ENCODE results near the gene SLC44A3. TPM values are rescaled to one million over a fixed set of nuclear protein-coding genes. Genes with fewer than 3 reads are reported as not detected.

SLC44A3 gene
- total and polyA plus RNA-seq, 2 of the 8 experiments (the other 6 are each of a cell fraction or from before 2014, with no cell fraction given) = 4.2 to 5.0 TPM

- TF ChIP-seq RNF2 (IDR thresholded peaks at IDR 0.05; ENCODE audit: borderline replicate concordance, low read depth, low read length, missing control alignments, poor library complexity, severe bottlenecking) = no peak
- TF ChIP-seq ASH2L (IDR thresholded peaks at IDR 0.05; ENCODE audit: low read length) = no peak
- no peak for TF ChIP-seq HDAC6 (IDR thresholded peaks at IDR 0.05; ENCODE audit: low read depth, low read length)
- TF ChIP-seq TBP (IDR thresholded peaks at IDR 0.05; ENCODE audit: low read depth, low read length) = no peak
- no peak for TF ChIP-seq CTCF (IDR thresholded peaks at IDR 0.05; ENCODE audit: control extremely low read depth in 1 of 3, insufficient read depth in 1 of 3, low read depth in 1 of 3, low read length in 3 of 3)
- no peak for TF ChIP-seq ATF3 (IDR thresholded peaks at IDR 0.05; ENCODE audit: insufficient read depth, low read depth, low read length)
Observed at GRCh38 chr1:94862718-94863117, 42.6 kb downstream of the SLC44A3 start (continued).

Measured in H1 (cell line).